Measurements from ENCODE around the gene PGP. TPM values are rescaled to one million over a fixed set of nuclear protein-coding genes. Genes with fewer than 3 reads are reported as not detected.

Gene PGP
- total and polyA plus RNA-seq, 2 of the 4 experiments (the other 2 are of a cell fraction), result 4.1 to 9.4 TPM

- no peak for TF ChIP-seq USF2 (IDR thresholded peaks at IDR 0.05; ENCODE audit: low read depth, low read length)
These were observed 16.6 kb upstream of the PGP start (continued) for GRCh38 chr16:2231016-2231931.

GRCh38 chr16:2230376-2230775 lies 15.7 kb upstream of the PGP start:
- no peak overlapping the region for H3K27ac ChIP-seq (ENCODE audit: insufficient read depth, low read length)
- ChIA-PET CTCF (no interaction called here), POLR2A (ENCODE audit: unreplicated experiment) (no interaction called here)

More at GRCh38 chr16:2230376-2230775, 15.7 kb upstream of the PGP start:
- H3K9me1 ChIP-seq (ENCODE audit: insufficient read depth, low read length), result peaks cover 10% of the 10 kb centered on the region; the same call in 1 of the 2 replicates
- intact Hi-C loops (cut with micrococcal nuclease) (no loop called here), dilution Hi-C loops (cut with HindIII; ENCODE audit: low sequenced_read_pairs, unreplicated experiment) (no loop called here), in situ Hi-C loops (cut with MboI; ENCODE audit: low sequenced_read_pairs) (no loop called here)
- H2AK9ac ChIP-seq (replicated peaks; ENCODE audit: low read depth, low read length, poor library complexity), result no peak overlapping the region
- H3K4me3 ChIP-seq (ENCODE audit: insufficient read depth, low read depth, low read length), result no peak overlapping the region
- no peak overlapping the region for H3K18ac ChIP-seq (ENCODE audit: low read depth, low read length)
- H3K14ac ChIP-seq (replicated peaks; ENCODE audit: low read depth, low read length), result no peak overlapping the region
- 92% methylated on average over 10 of the region's 13 CpGs; no CpG with 5 or more reads in 1 of the 2 experiments for WGBS, 2 experiments (ENCODE audit: extremely low coverage in 2 of 2, insufficient read length in 1 of 2)
- ATAC-seq (ENCODE audit: low read depth), result no peak
- TF ChIP-seq POLR2A (IDR thresholded peaks at IDR 0.05; ENCODE audit: low read depth, low read length) (no peak), CEBPB (IDR thresholded peaks at IDR 0.05; ENCODE audit: low read depth, low read length) (no peak), NFE2L2 (IDR thresholded peaks at IDR 0.05; ENCODE audit: low read depth, low read length) (no peak), FOS (IDR thresholded peaks at IDR 0.05; ENCODE audit: low read depth, low read length) (no peak), CTCF (conservative IDR thresholded peaks at IDR 0.05; ENCODE audit: low read depth, low read length) (no peak), SMC3 (IDR thresholded peaks at IDR 0.05; ENCODE audit: low read depth, low read length) (no peak), USF2 (IDR thresholded peaks at IDR 0.05; ENCODE audit: low read depth, low read length) (no peak), ELK1 (IDR thresholded peaks at IDR 0.05; ENCODE audit: borderline replicate concordance, low read depth, low read length) (no peak), CHD1 (IDR thresholded peaks at IDR 0.05; ENCODE audit: low read depth, low read length) (no peak)
- DNase-seq, result no peak
- H3K9me3 ChIP-seq (ENCODE audit: control insufficient read depth, insufficient read depth, low read length), result no peaks in the 10 kb centered on the region
- no peak overlapping the region for H2BK20ac ChIP-seq (ENCODE audit: low read depth, low read length)
- H4K8ac ChIP-seq (ENCODE audit: low read depth in 2 of 2, low read length in 2 of 2), result no peak overlapping the region
- no peaks in the 10 kb centered on the region for H3K27me3 ChIP-seq (ENCODE audit: control insufficient read depth, insufficient read depth, low read length)
- no peak overlapping the region for H2BK120ac ChIP-seq (ENCODE audit: low read depth, low read length)
- no TSS peak for BruUV-seq (replicated peaks)
- peaks cover 24% of the 10 kb centered on the region for H4K20me1 ChIP-seq (ENCODE audit: insufficient read depth, low read length)
- H3K4me1 ChIP-seq (ENCODE audit: control insufficient read depth, insufficient read depth, low read length), result peaks cover 7% of the 10 kb centered on the region
- H3K23ac ChIP-seq (ENCODE audit: low read depth, low read length), result no peak overlapping the region
- H2AK5ac ChIP-seq (ENCODE audit: low read depth, low read length), result no peak overlapping the region
- no peak overlapping the region for H3K4me2 ChIP-seq (ENCODE audit: low read depth, low read length)
- no peak overlapping the region for H4K91ac ChIP-seq (ENCODE audit: insufficient read depth, low read depth, low read length)
- H3K36me3 ChIP-seq (ENCODE audit: control insufficient read depth, insufficient read depth, low read length), result peaks cover 57% of the 10 kb centered on the region
- H3K4ac ChIP-seq (ENCODE audit: low read depth, low read length), result no peak overlapping the region
- no peak overlapping the region for H3K9ac ChIP-seq (ENCODE audit: low read depth, low read length)
- no peak overlapping the region for H3K56ac ChIP-seq (ENCODE audit: extremely low read depth, insufficient read depth, low read length)
- no peak overlapping the region for H4K5ac ChIP-seq (ENCODE audit: low read depth, low read length)
- no peak overlapping the region for H2BK5ac ChIP-seq (ENCODE audit: low read depth, low read length, poor library complexity, severe bottlenecking)
- peaks cover 2 to 30% of the 10 kb centered on the region in 2 experiments; a peak in 3 of 4 replicates for H3K79me1 ChIP-seq (ENCODE audit: low read depth in 1 of 2, low read length in 2 of 2)
- H2AFZ ChIP-seq (replicated peaks; ENCODE audit: low read length, poor library complexity), result no peak overlapping the region
- no peak overlapping the region for H2BK15ac ChIP-seq (ENCODE audit: low read depth, low read length)
